Astrocyte (in vitro differentiated cells and primary cell): ENCODE data around the gene MYL10. TPM values are rescaled to one million over a fixed set of nuclear protein-coding genes. Genes with fewer than 3 reads are reported as not detected.

Source experiments
- DNase-seq: peaks from one replicate; pipeline ENCODE4 v3.0.0-alpha.2; 2010; ENCODE audit warnings: low read depth
- FAIRE-seq: peaks from 2 replicates; lab custom pipeline; 2011; peaks lifted over from hg19 to GRCh38; lab: Jason Lieb, UNC
- H2AFZ ChIP-seq: 2 replicates; pipeline ENCODE4 v1.6.0; 2012; ENCODE audit warnings: low read depth, low read length, inconsistent platforms
- H3K27ac ChIP-seq: 2 replicates; pipeline ENCODE4 v1.5.1; 2011; ENCODE audit warnings: low read depth, low read length, inconsistent platforms
- H3K27me3 ChIP-seq: 2 replicates; pipeline ENCODE4 v1.6.0; 2011; ENCODE audit warnings: low read length, inconsistent platforms; ENCODE audit not compliant: insufficient read depth
- H3K36me3 ChIP-seq: 2 replicates; pipeline ENCODE4 v1.5.1; 2011; ENCODE audit warnings: low read length, inconsistent platforms; ENCODE audit not compliant: insufficient read depth
- H3K4me1 ChIP-seq: 2 replicates; pipeline ENCODE4 v1.5.1; 2011; ENCODE audit warnings: low read length, inconsistent platforms; ENCODE audit not compliant: insufficient read depth
- H3K4me2 ChIP-seq: 2 replicates; pipeline ENCODE4 v1.6.0; 2012; ENCODE audit warnings: low read length, inconsistent platforms
- H3K4me3 ChIP-seq: 2 replicates; pipeline ENCODE4 v1.5.1; 2011; ENCODE audit warnings: low read depth, mild to moderate bottlenecking, low read length, inconsistent platforms; ENCODE audit not compliant: insufficient read depth
- H3K79me2 ChIP-seq: 2 replicates; pipeline ENCODE4 v1.6.0; 2012; ENCODE audit warnings: mild to moderate bottlenecking, low read length, inconsistent platforms; ENCODE audit not compliant: insufficient read depth
- H3K9ac ChIP-seq: 2 replicates; pipeline ENCODE4 v1.6.0; 2012; ENCODE audit warnings: mild to moderate bottlenecking, low read length, inconsistent platforms
- H3K9me3 ChIP-seq: 2 replicates; pipeline ENCODE4 v1.5.1; 2012; ENCODE audit warnings: low read depth, mild to moderate bottlenecking, low read length, inconsistent platforms; ENCODE audit not compliant: insufficient read depth
- H4K20me1 ChIP-seq: 2 replicates; pipeline ENCODE4 v1.6.0; 2012; ENCODE audit warnings: low read length, inconsistent platforms; ENCODE audit not compliant: insufficient read depth
- H3K27ac Mint-ChIP-seq: one replicate; pipeline ENCODE4 v1.8.0; 2021; ENCODE audit warnings: mild to moderate bottlenecking, mixed read lengths; ENCODE audit not compliant: unreplicated experiment
- H3K27me3 Mint-ChIP-seq: one replicate; pipeline ENCODE4 v1.8.0; 2021; ENCODE audit warnings: low read depth, mixed read lengths; ENCODE audit not compliant: unreplicated experiment
- H3K36me3 Mint-ChIP-seq: one replicate; pipeline ENCODE4 v1.8.0; 2021; ENCODE audit warnings: low read depth, mixed read lengths; ENCODE audit not compliant: unreplicated experiment
- H3K4me1 Mint-ChIP-seq: one replicate; pipeline ENCODE4 v1.8.0; 2021; ENCODE audit warnings: low read depth, mixed read lengths; ENCODE audit not compliant: unreplicated experiment
- H3K4me3 Mint-ChIP-seq: one replicate; pipeline ENCODE4 v1.8.0; 2021; ENCODE audit warnings: mild to moderate bottlenecking, moderate library complexity, mixed read lengths; ENCODE audit not compliant: unreplicated experiment
- H3K9me3 Mint-ChIP-seq: one replicate; pipeline ENCODE4 v1.8.0; 2021; ENCODE audit warnings: mild to moderate bottlenecking, mixed read lengths; ENCODE audit not compliant: unreplicated experiment
- CTCF ChIP-seq: IDR thresholded peaks from 2 replicates; pipeline ENCODE4 v1.5.1; 2011; ENCODE audit warnings: low read depth, mild to moderate bottlenecking, inconsistent platforms, low read length, moderate library complexity; ENCODE audit not compliant: insufficient read depth
- EZH2 ChIP-seq: IDR thresholded peaks from 2 replicates; pipeline ENCODE4 v1.6.1; 2012; ENCODE audit warnings: mild to moderate bottlenecking, low read length, inconsistent platforms; ENCODE audit not compliant: insufficient read depth
- total RNA-seq: library from RNA; stranded (reverse); gene quantifications from 2 replicates; pipeline ENCODE4 v1.2.1, GENCODE V29; 2021

Gene MYL10
- total RNA-seq, 1 donor from 2014 or later: 0.73 TPM

GRCh38 chr7:101589052-101589451 lies 40.0 kb downstream of the MYL10 start:
- no peak overlapping the region for H3K27ac ChIP-seq
- no peak for DNase-seq
- peaks cover 38% of the 10 kb centered on the region for H3K27me3 Mint-ChIP-seq
- FAIRE-seq: no peak
- no peak overlapping the region for H2AFZ ChIP-seq
- H4K20me1 ChIP-seq: no peaks in the 10 kb centered on the region
- no peak for TF ChIP-seq CTCF
- no peak for TF ChIP-seq EZH2
- H3K4me3 ChIP-seq: no peak overlapping the region
- H3K4me2 ChIP-seq: no peak overlapping the region
- H3K4me1 ChIP-seq: no peaks in the 10 kb centered on the region
- peaks cover 2% of the 10 kb centered on the region for H3K36me3 Mint-ChIP-seq
- no peaks in the 10 kb centered on the region for H3K36me3 ChIP-seq
- no peaks in the 10 kb centered on the region for H3K9me3 ChIP-seq
- H3K9me3 Mint-ChIP-seq: no peaks in the 10 kb centered on the region
- no peaks in the 10 kb centered on the region for H3K79me2 ChIP-seq
- H3K27ac Mint-ChIP-seq: no peak overlapping the region
- H3K27me3 ChIP-seq: peaks cover 2% of the 10 kb centered on the region
- H3K9ac ChIP-seq: no peak overlapping the region
- H3K4me3 Mint-ChIP-seq: no peak overlapping the region
- no peaks in the 10 kb centered on the region for H3K4me1 Mint-ChIP-seq

DNA sequence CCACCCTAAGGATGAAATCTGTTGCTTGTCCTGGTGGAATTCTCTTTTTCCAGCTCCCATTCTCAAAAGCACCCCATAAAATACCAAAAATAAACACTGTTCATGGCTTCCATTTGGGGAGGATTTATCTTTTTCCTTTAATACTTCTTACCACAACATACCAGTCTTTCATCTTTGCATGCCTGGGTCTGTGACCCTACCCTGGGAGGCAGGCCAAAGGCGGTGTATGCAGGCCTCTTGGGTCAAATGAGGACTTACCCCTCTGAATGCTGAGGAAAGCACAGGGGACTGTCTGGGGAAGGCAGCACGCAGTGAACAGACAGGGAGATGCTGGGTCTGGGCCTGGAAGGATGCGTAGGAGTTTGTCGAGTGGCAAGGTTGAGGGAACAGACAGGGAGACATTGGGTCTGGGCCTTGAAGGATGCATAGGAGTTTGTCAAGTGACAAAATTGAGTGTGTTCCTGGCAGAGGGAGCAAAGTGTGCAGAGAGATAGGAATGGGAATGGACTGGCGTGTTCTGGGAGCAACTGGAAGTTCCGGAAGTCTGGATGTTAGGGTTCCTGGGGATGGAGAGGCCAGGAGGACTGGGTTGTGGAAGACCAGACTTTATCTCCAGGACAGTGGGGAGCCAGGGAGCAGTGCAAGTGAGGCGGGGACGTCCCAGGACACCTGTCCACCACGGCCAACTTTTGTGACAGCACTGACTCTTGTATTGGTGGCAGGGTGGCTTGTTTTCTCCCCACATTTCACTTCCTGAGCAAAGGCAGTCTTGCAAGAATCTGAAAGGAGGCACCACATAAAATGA lies 40.8 kb downstream of the MYL10 start:
- Mint-ChIP-seq H3K4me3 (no peak overlapping the region), H3K4me1 (no peaks in the 10 kb centered on the region), H3K36me3 (peaks cover 2% of the 10 kb centered on the region), H3K27ac (no peak overlapping the region), H3K27me3 (peaks cover 38% of the 10 kb centered on the region), H3K9me3 (peaks cover 3% of the 10 kb centered on the region)
- Histone ChIP-seq H3K4me1 (no peaks in the 10 kb centered on the region), H3K27ac (no peak overlapping the region), H3K4me3 (no peak overlapping the region), H3K4me2 (no peak overlapping the region), H4K20me1 (no peaks in the 10 kb centered on the region), H3K9me3 (no peaks in the 10 kb centered on the region), H3K79me2 (no peaks in the 10 kb centered on the region), H3K27me3 (peaks cover 2% of the 10 kb centered on the region), H2AFZ (no peak overlapping the region), H3K36me3 (no peaks in the 10 kb centered on the region), H3K9ac (no peak overlapping the region)
- DNase-seq (no peak), FAIRE-seq (no peak)
- TF ChIP-seq CTCF: no peak
- TF ChIP-seq EZH2: no peak
